Smooth muscle cell of trachea (primary cell): ENCODE data around the gene ZNF679. TPM values are rescaled to one million over a fixed set of nuclear protein-coding genes. Genes with fewer than 3 reads are reported as not detected.

Experiments
- total RNA-seq: library from RNA; depleted of rRNA; stranded (reverse); fragments of >200 nt; gene quantifications from 2 replicates; pipeline ENCODE4 v1.2.1, GENCODE V29; 2014

ZNF679 gene
- total RNA-seq, result not detected in 2 replicates

DNA sequence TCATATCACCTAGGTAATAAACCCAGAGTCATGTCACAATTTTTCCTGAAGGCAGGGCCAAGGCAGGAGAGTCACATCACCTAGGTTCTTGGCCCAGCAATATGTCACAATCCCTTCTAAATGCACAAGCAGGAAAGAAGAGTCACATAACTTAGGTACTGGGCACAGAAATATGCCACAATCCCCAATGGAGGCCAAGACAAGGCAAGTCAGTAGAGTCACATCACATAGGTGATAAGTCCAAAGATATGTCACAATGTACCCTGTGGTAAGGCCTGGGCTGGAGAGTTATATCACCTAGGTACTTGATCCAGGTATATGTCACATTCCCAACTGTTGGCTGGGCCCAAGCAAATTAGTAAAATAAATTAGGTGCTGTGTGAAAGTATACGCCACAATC lies at the start of gene ZNF679:
ZNF679 (plus strand) TSS at position 301 of the 400 bp plus-strand sequence. CDS start 20,644 bp downstream, outside the sequence.

DNA sequence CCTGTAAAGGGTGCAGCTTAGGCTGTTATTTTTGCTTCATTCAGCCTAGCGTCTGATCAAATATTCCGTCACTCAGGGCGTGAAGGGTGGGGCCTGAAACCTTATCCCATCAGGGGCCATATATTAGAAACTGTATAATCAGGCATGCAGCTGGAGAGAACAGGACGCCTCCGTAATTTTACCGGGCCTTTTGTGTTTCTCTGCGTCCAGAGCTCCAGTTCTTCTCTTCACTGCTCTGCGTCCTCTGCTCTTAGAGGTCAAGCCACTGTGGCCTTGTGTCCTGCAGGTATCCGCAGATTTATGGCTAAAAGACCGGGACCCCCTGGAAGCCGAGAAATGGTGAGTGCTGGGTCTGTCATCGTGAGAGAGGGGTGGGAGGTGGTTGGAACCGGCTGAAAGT lies 21.4 kb upstream of the ZNF679 start, which contains the start of gene ZNF735:
ZNF735 (plus strand) TSS at position 301 of the 400 bp plus-strand sequence; CDS start at position 301, 0 bp downstream.

DNA sequence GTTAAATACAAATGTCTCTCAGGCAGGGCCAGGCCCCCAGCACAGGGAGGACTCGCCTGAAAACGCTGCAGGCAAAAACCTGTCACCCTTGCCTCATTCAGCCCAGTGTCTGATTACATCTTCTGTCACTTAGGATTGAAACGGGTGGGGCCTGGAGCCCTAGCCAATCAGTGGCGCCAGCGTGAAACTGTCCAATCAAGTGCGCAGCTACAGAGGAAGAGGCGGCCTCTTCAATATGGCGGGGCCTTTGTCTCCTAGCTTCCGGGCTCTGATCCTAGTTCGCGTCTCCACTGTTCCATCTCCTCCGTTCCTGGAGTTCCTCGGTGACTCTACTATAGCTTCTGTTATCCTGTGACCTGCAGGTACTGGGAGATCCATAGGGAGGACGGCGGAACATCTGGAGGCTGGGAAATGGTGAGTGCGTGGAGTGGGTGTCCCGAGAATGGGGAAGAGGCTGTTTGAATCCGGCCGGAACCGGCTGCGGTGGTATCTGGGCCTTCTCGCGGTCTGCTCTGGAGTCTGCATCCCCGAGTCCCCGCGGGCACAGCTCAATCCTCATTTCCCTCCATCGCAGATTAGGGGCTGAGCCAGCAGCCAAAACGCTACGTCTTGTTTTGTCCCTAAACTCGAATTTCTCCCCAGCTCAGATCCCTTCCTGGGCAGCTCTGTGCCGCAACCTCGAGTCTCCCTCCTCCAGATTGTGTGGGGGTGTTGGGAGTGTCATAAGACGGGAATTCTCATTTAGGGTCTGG lies 85.6 kb downstream of the ZNF679 start, which contains the start of gene ZNF736:
ZNF736 (plus strand) TSS at position 222 of the 752 bp plus-strand sequence; CDS start at position 412, 190 bp downstream.

Other genes with a start within 250 kb of the ZNF679 start
- gene ZNF722, start 229.6 kb upstream of the ZNF679 start, total RNA-seq, result not detected in 2 replicates
- 0.17 and 0.29 TPM in 2 replicates for gene ZNF727, start 183.0 kb upstream of the ZNF679 start, total RNA-seq
- gene ZNF735, start 21.3 kb upstream of the ZNF679 start, total RNA-seq, result not detected in 2 replicates
- gene ZNF736, start 85.5 kb downstream of the ZNF679 start, total RNA-seq, result 9.4 and 12.4 TPM in 2 replicates